D341Med (cell line): Measurements from ENCODE around the gene SVBP.
"Not testable (repeated sequence)": the region's sequence is repeated elsewhere in the genome, so short reads cannot be mapped to it uniquely, and the experiment has no call there.

Source experiments
- DNase-seq: peaks from one replicate; pipeline ENCODE4 v3.0.0; 2012; ENCODE audit warnings: low spot score

Gene SVBP

GRCh38 chr1:42841440-42842147 lies 24.4 kb upstream of the SVBP start:
- no peak for DNase-seq

- no peak for DNase-seq
These were observed 23.8 kb upstream of the SVBP start for GRCh38 chr1:42841010-42841409.

GRCh38 chr1:42838482-42839190 lies 21.4 kb upstream of the SVBP start:
- no peak for DNase-seq

GRCh38 chr1:42837709-42838108 lies 20.5 kb upstream of the SVBP start:
- DNase-seq = no peak

GRCh38 chr1:42835422-42835821 lies 18.2 kb upstream of the SVBP start:
- DNase-seq = no peak

- DNase-seq = no peak
These were observed 17.6 kb upstream of the SVBP start for GRCh38 chr1:42834803-42835202.

- no peak for DNase-seq
These were observed 16.8 kb upstream of the SVBP start for GRCh38 chr1:42833981-42834380.

GRCh38 chr1:42832641-42833240 lies 15.5 kb upstream of the SVBP start:
- no peak for DNase-seq

- DNase-seq = no peak
These were observed 14.1 kb upstream of the SVBP start for GRCh38 chr1:42831273-42831672.

- DNase-seq = no peak
These were observed 13.4 kb upstream of the SVBP start for GRCh38 chr1:42830631-42831030.

- no peak for DNase-seq
These were observed 8.0 kb upstream of the SVBP start for GRCh38 chr1:42825036-42825851.

GRCh38 chr1:42824481-42825035 lies 7.4 kb upstream of the SVBP start:
- no peak for DNase-seq

- DNase-seq = no peak
These were observed 5.7 kb upstream of the SVBP start for GRCh38 chr1:42822800-42823392.

- no peak for DNase-seq
These were observed 4.5 kb upstream of the SVBP start for GRCh38 chr1:42821690-42822089.

- no peak for DNase-seq
These were observed 3.6 kb upstream of the SVBP start for GRCh38 chr1:42820813-42821212.

GRCh38 chr1:42817976-42818375 lies 779 bp upstream of the SVBP start:
- no peak for DNase-seq

- no peak for DNase-seq
These were observed 207 bp upstream of the SVBP start for GRCh38 chr1:42817440-42817767.

GRCh38 chr1:42815941-42816584 lies 1.1 kb downstream of the SVBP start:
- DNase-seq = no peak

- DNase-seq = not testable (repeated sequence)
These were observed 2.4 kb downstream of the SVBP start for GRCh38 chr1:42814815-42815214.

GRCh38 chr1:42807056-42807668 lies 10.0 kb downstream of the SVBP start:
- no peak for DNase-seq

- DNase-seq = no peak
These were observed 10.6 kb downstream of the SVBP start for GRCh38 chr1:42806593-42806992.
